Thyroid gland (tissue), 4 donors: ENCODE results near the gene ASCC2.

Experiments used
- CTCF ChIP-seq, 6 experiments: fragments of 200-600 bp in 3 of 6; fragments of 450-650 bp in 3 of 6; sonication (generic) in 3 of 6; IDR thresholded peaks; one replicate each; pipeline ENCODE4 v1.5.1; 2016 to 2019; ENCODE audit warnings: antibody characterized with exemption in 6 of 6, mild to moderate bottlenecking in 2 of 6, inconsistent platforms in 1 of 6, moderate library complexity in 1 of 6
- POLR2A ChIP-seq, 2 donors: fragments of 450-650 bp; IDR thresholded peaks; one replicate each; pipeline ENCODE4 v1.6.1; 2017; ENCODE audit warnings: antibody characterized with exemption in 2 of 2, mild to moderate bottlenecking in 2 of 2, moderate library complexity in 1 of 2

GRCh38 chr22:29877620-29878019, 39.5 kb upstream of the ASCC2 start:
- TF ChIP-seq CTCF (IDR thresholded peaks at IDR 0.05) (no peak), POLR2A (IDR thresholded peaks at IDR 0.05) (no peak)
